Measurements from ENCODE around the gene ZNF552.

DNA sequence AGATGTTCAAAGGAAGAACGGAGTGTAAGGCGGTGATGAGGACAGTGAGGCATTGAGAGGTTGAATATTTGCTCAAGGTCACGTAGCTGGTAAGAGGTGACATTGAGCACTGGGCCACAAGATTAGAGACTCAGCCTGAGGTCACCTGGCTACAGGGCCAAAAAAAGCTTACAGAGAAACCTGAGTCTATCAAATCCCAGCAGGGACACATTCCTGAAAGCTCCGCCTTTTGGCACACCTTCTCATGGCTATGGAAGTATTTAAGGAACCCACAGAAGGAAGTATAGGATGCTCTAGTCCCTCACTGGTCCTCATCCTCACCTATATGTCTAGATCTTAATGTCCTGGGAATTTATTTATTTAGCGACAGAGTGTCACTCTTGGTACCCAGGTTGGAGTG lies 27.8 kb downstream of the ZNF552 start:
- TF ChIP-seq, protein P1, sequence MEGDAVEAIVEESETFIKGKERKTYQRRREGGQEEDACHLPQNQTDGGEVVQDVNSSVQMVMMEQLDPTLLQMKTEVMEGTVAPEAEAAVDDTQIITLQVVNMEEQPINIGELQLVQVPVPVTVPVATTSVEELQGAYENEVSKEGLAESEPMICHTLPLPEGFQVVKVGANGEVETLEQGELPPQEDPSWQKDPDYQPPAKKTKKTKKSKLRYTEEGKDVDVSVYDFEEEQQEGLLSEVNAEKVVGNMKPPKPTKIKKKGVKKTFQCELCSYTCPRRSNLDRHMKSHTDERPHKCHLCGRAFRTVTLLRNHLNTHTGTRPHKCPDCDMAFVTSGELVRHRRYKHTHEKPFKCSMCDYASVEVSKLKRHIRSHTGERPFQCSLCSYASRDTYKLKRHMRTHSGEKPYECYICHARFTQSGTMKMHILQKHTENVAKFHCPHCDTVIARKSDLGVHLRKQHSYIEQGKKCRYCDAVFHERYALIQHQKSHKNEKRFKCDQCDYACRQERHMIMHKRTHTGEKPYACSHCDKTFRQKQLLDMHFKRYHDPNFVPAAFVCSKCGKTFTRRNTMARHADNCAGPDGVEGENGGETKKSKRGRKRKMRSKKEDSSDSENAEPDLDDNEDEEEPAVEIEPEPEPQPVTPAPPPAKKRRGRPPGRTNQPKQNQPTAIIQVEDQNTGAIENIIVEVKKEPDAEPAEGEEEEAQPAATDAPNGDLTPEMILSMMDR (IDR thresholded peaks at IDR 0.05) = no peak
- no peak for TF ChIP-seq TP53 (CRISPR knock-in tag; IDR thresholded peaks at IDR 0.05)
- no peak for TF ChIP-seq ZNF263 (CRISPR knock-in tag; IDR thresholded peaks at IDR 0.05; ENCODE audit: low read depth)
- TF ChIP-seq, protein P2, sequence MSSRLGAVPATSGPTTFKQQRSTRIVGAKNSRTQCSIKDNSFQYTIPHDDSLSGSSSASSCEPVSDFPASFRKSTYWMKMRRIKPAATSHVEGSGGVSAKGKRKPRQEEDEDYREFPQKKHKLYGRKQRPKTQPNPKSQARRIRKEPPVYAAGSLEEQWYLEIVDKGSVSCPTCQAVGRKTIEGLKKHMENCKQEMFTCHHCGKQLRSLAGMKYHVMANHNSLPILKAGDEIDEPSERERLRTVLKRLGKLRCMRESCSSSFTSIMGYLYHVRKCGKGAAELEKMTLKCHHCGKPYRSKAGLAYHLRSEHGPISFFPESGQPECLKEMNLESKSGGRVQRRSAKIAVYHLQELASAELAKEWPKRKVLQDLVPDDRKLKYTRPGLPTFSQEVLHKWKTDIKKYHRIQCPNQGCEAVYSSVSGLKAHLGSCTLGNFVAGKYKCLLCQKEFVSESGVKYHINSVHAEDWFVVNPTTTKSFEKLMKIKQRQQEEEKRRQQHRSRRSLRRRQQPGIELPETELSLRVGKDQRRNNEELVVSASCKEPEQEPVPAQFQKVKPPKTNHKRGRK (CRISPR knock-in tag; IDR thresholded peaks at IDR 0.05; ENCODE audit: borderline replicate concordance) = no peak
- TF ChIP-seq ZNF232 (CRISPR knock-in tag; IDR thresholded peaks at IDR 0.05) = no peak
- no peak for TF ChIP-seq JUN (CRISPR knock-in tag; IDR thresholded peaks at IDR 0.05)
- no peak for TF ChIP-seq KAT7 (CRISPR knock-in tag; IDR thresholded peaks at IDR 0.05; ENCODE audit: borderline replicate concordance)
- TF ChIP-seq ETV6 (CRISPR knock-in tag; IDR thresholded peaks at IDR 0.05) = no peak
- no peak for TF ChIP-seq FOXJ3 (CRISPR knock-in tag; IDR thresholded peaks at IDR 0.05; ENCODE audit: borderline replicate concordance)
